Measurements from ENCODE around the gene EXT2.
A peak's percentile ranks its signal among the peaks of the same experiment; 100 is the strongest.

The EXT2 gene

GRCh38 chr11:44095506-44096359 lies at the start of gene EXT2:
Gene EXT2, plus strand, starts transcription at chr11:44095678. Its CDS starts 12,035 bp downstream, at chr11:44107713.
- peak; percentile 89 for TF ChIP-seq CTCF (IDR thresholded peaks at IDR 0.05)

GRCh38 chr11:44046182-44046581 lies 49.3 kb upstream of the EXT2 start:
- TF ChIP-seq CTCF (IDR thresholded peaks at IDR 0.05) = no peak

GRCh38 chr11:44047298-44047697 lies 48.2 kb upstream of the EXT2 start:
- no peak for TF ChIP-seq CTCF (IDR thresholded peaks at IDR 0.05)

- no peak for TF ChIP-seq CTCF (IDR thresholded peaks at IDR 0.05)
These were observed 47.5 kb upstream of the EXT2 start, which contains the start of gene ACCSL for GRCh38 chr11:44047931-44048431. Gene ACCSL, plus strand, starts transcription at chr11:44047981. Its CDS starts 56 bp downstream, at chr11:44048037.

GRCh38 chr11:44049832-44050231 lies 45.6 kb upstream of the EXT2 start:
- no peak for TF ChIP-seq CTCF (IDR thresholded peaks at IDR 0.05)

- TF ChIP-seq CTCF (IDR thresholded peaks at IDR 0.05) = no peak
These were observed 44.3 kb upstream of the EXT2 start for GRCh38 chr11:44051171-44051570.

GRCh38 chr11:44057340-44057739 lies 38.1 kb upstream of the EXT2 start:
- no peak for TF ChIP-seq CTCF (IDR thresholded peaks at IDR 0.05)
